ENCODE data around the gene ADGRF4. TPM values are rescaled to one million over a fixed set of nuclear protein-coding genes. Genes with fewer than 3 reads are reported as not detected.

ADGRF4 gene
- total RNA-seq, 2 experiments from 2014 or later, result not detected

DNA sequence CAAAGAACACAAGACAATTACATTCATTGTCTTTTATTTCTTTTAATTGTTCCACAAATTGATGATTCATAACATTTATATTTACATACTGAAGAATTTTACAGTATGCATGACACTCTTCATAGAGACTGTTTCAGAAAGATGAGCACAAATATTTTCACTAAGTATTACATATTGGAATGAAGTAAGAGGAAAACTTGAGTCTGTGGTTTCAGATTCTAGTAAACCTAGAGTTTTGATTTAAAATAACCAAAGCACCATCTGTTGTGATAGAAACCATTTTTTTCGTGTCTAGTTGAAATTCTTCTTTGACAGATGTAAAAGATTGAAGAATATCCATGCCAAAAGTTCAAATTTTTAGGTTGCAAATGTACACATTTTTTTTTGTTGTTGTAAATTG is 51.4 kb downstream of the ADGRF4 start:
- ATAC-seq (no peak), DNase-seq (no peak)
- peaks cover 5% of the 10 kb centered on the region for H3K27me3 Mint-ChIP-seq
- no peaks in the 10 kb centered on the region for H3K9me3 Mint-ChIP-seq
- peaks cover 6% of the 10 kb centered on the region for H3K4me1 Mint-ChIP-seq (ENCODE audit: low read depth)
- intact Hi-C loops (cut with micrococcal nuclease), result no loop called here
- H3K27ac Mint-ChIP-seq, result no peak overlapping the region
- POLR2A ChIA-PET, result no interaction called here
- H3K4me3 Mint-ChIP-seq, result no peak overlapping the region
- TF ChIP-seq, protein P1, sequence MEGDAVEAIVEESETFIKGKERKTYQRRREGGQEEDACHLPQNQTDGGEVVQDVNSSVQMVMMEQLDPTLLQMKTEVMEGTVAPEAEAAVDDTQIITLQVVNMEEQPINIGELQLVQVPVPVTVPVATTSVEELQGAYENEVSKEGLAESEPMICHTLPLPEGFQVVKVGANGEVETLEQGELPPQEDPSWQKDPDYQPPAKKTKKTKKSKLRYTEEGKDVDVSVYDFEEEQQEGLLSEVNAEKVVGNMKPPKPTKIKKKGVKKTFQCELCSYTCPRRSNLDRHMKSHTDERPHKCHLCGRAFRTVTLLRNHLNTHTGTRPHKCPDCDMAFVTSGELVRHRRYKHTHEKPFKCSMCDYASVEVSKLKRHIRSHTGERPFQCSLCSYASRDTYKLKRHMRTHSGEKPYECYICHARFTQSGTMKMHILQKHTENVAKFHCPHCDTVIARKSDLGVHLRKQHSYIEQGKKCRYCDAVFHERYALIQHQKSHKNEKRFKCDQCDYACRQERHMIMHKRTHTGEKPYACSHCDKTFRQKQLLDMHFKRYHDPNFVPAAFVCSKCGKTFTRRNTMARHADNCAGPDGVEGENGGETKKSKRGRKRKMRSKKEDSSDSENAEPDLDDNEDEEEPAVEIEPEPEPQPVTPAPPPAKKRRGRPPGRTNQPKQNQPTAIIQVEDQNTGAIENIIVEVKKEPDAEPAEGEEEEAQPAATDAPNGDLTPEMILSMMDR (IDR thresholded peaks at IDR 0.05), result no peak
- CTCF ChIA-PET, result no interaction called here
- no peaks in the 10 kb centered on the region for H3K36me3 Mint-ChIP-seq (ENCODE audit: low read depth)

DNA sequence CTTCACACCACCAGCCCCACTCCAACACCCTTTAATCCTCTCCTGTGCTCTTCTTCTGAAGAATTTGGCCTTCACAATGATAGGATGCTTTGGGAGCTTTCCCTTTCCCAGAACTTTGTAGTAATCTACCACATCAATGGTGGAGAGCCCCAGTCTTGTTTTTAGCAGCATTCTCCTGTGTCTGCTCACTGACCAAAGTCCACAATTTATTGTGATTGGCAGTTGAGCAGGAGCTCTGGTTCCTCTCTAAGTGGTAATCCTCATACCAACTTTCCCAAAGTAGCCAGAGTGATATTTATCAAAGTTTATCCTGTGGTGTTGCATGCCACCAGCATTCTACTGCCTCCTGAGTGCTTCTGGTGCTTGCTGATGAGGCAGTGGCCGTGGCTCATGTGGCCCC is 54.4 kb downstream of the ADGRF4 start:
- intact Hi-C loops (cut with micrococcal nuclease), result no loop called here

DNA sequence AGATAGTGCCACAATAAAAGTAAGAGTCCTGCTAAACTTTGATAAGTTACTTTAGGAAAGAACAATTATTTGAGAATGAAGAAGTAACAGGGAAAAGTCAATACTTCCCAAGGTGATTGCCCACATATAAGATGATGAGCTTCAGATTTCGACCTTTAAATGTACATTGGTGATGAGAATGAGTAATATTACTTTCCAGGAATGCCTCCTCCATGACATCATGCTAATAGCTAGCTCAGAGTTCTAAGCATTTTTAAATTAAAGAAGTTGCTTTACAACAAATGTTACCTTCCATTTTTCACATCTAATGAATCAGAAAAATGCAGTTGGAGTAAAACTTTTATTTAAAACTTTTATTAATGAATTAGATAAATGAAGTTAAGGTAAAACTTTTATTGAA is 61.0 kb downstream of the ADGRF4 start:
- CTCF ChIA-PET, result interaction anchor here (1.4 to 2.7 kb wide), 2 partner anchors 21 to 29 kb away, joined by 4 to 12 read pairs; no protein-coding TSS in a partner anchor
- intact Hi-C loops (cut with micrococcal nuclease), result no loop called here

More for the DNA sequence above, 54.4 kb downstream of the ADGRF4 start:
- POLR2A ChIA-PET, result no interaction called here
- H3K27me3 Mint-ChIP-seq, result peaks cover 8% of the 10 kb centered on the region
- peaks cover 6% of the 10 kb centered on the region for H3K4me1 Mint-ChIP-seq (ENCODE audit: low read depth)
- H3K27ac Mint-ChIP-seq, result no peak overlapping the region
- TF ChIP-seq, protein P1 (IDR thresholded peaks at IDR 0.05), result no peak
- H3K36me3 Mint-ChIP-seq (ENCODE audit: low read depth), result no peaks in the 10 kb centered on the region
- H3K9me3 Mint-ChIP-seq, result peaks cover 2% of the 10 kb centered on the region
- no peak for ATAC-seq
- no peak overlapping the region for H3K4me3 Mint-ChIP-seq
- CTCF ChIA-PET, result no interaction called here
- no peak for DNase-seq

DNA sequence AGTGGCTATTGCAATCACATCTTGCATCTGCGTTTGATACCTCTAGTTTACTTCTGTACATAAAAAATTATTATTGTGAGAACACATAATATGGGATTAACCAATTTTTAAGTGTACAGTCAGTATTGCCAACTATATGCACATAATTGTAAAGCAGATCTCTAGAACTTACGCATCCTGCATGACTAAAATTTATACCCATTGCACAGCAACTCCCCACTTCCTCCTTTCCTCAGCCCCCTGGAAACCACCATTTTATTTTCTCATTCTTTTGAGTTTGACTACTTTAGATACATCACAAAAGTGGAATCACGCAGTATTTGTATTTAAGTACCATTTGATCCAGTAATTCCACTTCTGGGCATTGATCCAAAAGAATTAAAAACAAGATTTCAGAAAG is 64.1 kb downstream of the ADGRF4 start:
- ChIA-PET CTCF (no interaction called here), POLR2A (no interaction called here)
- H3K9me3 Mint-ChIP-seq, result peaks cover 2% of the 10 kb centered on the region
- ATAC-seq, result no peak
- TF ChIP-seq, protein P1 (IDR thresholded peaks at IDR 0.05), result no peak
- no peaks in the 10 kb centered on the region for H3K36me3 Mint-ChIP-seq (ENCODE audit: low read depth)
- no peak overlapping the region for H3K4me3 Mint-ChIP-seq
- intact Hi-C loops (cut with micrococcal nuclease), result no loop called here
- H3K4me1 Mint-ChIP-seq (ENCODE audit: low read depth), result peaks cover 2% of the 10 kb centered on the region
- DNase-seq, result no peak
- no peak overlapping the region for H3K27ac Mint-ChIP-seq
- peaks cover 17% of the 10 kb centered on the region for H3K27me3 Mint-ChIP-seq

More for the DNA sequence above, 61.0 kb downstream of the ADGRF4 start:
- H3K4me1 Mint-ChIP-seq (ENCODE audit: low read depth), result peaks cover 2% of the 10 kb centered on the region
- H3K27me3 Mint-ChIP-seq, result peaks cover 16% of the 10 kb centered on the region
- POLR2A ChIA-PET, result interaction anchor here (0.6 kb wide), 1 partner anchor 38 kb away, joined by 3 read pairs; no protein-coding TSS in a partner anchor
- H3K36me3 Mint-ChIP-seq (ENCODE audit: low read depth), result no peaks in the 10 kb centered on the region
- H3K9me3 Mint-ChIP-seq, result peaks cover 2% of the 10 kb centered on the region
- DNase-seq (no peak), ATAC-seq (no peak)
- H3K27ac Mint-ChIP-seq, result no peak overlapping the region
- TF ChIP-seq, protein P1 (IDR thresholded peaks at IDR 0.05), result no peak
- no peak overlapping the region for H3K4me3 Mint-ChIP-seq

DNA sequence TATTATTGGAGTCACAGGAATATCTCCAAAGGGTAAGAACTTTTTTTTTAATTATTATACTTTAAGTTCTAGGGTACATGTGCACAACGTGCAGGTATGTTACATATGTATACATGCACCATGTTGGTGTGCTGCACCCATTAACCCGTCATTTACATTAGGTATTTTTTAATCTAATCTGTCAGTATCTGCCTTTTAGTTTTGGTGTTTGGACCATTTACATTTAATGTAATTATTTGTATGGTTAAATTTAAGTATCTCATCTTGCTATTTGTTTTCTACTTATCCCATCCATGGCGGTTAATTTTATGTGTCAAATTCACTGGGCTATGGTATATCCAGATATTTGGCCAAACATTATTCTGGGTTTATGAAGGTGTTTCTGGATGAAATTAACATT is 68.1 kb downstream of the ADGRF4 start:
- ChIA-PET CTCF (interaction anchor here (0.9 kb wide), 1 partner anchor 14 kb away, joined by 3 read pairs; no protein-coding TSS in a partner anchor), POLR2A (no interaction called here)
- no peak for DNase-seq
- TF ChIP-seq, protein P1 (IDR thresholded peaks at IDR 0.05), result no peak
- H3K27me3 Mint-ChIP-seq, result peaks cover 13% of the 10 kb centered on the region
- H3K9me3 Mint-ChIP-seq, result peaks cover 2% of the 10 kb centered on the region
- H3K27ac Mint-ChIP-seq, result no peak overlapping the region
- no peaks in the 10 kb centered on the region for H3K36me3 Mint-ChIP-seq (ENCODE audit: low read depth)
- H3K4me1 Mint-ChIP-seq (ENCODE audit: low read depth), result no peaks in the 10 kb centered on the region
- no peak for ATAC-seq
- H3K4me3 Mint-ChIP-seq, result no peak overlapping the region
- intact Hi-C loops (cut with micrococcal nuclease), result no loop called here

Measured in activated CD8-positive, alpha-beta T cell treated with anti-CD3 and anti-CD28 coated beads for 36 hours (primary cell).